Measurements from ENCODE around the gene TAPT1.

DNA sequence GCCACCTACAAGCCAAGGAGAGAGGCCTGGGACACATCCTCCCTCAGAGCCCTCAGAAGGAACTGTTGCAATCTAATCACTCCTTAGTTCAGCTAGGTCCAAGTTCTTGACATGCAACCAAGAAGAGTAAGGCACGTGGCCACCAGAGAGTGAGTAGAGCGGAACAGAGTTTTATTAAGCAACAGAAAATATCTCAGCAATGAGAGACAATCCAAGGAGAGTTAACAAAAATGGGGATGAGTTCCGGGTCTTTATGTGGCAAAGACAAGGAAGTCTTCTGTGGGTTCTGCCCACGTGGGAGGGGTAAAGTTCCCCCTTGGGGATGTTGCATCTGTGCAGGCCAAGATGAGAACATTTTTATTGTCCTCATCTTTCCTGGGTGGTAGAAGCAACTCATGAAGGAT is 104.0 kb downstream of the TAPT1 start:
- TF ChIP-seq POLR2A (IDR thresholded peaks at IDR 0.05; ENCODE audit: low read depth, low read length), result no peak
- no peak for TF ChIP-seq TAF1 (IDR thresholded peaks at IDR 0.05; ENCODE audit: borderline replicate concordance, low read depth, low read length)

All from GM12892 (cell line).